Tibial nerve (tissue), 4 donors: ENCODE data around the gene LPCAT2. TPM values are rescaled to one million over a fixed set of nuclear protein-coding genes. Genes with fewer than 3 reads are reported as not detected.

Experiments used
- DNase-seq, 2 donors: peaks; one replicate each; pipeline ENCODE4 v3.0.0-alpha.2; 2019; ENCODE audit warnings: low spot score in 2 of 2
- H3K27ac ChIP-seq, 4 donors: fragments of 200-600 bp; sonication (generic) in 3 of 4; one replicate each; pipeline ENCODE4 v1.5.1; 2017 to 2019; ENCODE audit warnings: mild to moderate bottlenecking in 1 of 4
- H3K27me3 ChIP-seq, 2 donors: fragments of 200-600 bp; sonication (generic) in 1 of 2; one replicate each; pipeline versions ENCODE4 v1.5.1 to v1.6.0; 2017 to 2019
- H3K36me3 ChIP-seq, 3 donors: fragments of 200-600 bp; sonication (generic); one replicate each; pipeline ENCODE4 v1.5.1; 2018 to 2019
- H3K4me1 ChIP-seq, 4 donors: fragments of 200-600 bp; sonication (generic) in 3 of 4; one replicate each; pipeline ENCODE4 v1.5.1; 2017 to 2019
- H3K4me3 ChIP-seq, 4 donors: fragments of 200-600 bp; sonication (generic) in 3 of 4; one replicate each; pipeline ENCODE4 v1.5.1; 2017 to 2019; ENCODE audit warnings: mild to moderate bottlenecking in 1 of 4, moderate library complexity in 1 of 4
- H3K9me3 ChIP-seq, 4 donors: fragments of 200-600 bp; sonication (generic) in 3 of 4; one replicate each; pipeline ENCODE4 v1.5.1; 2017 to 2019
- EP300 ChIP-seq, 2 donors: sonication (generic); formaldehyde crosslinking; IDR thresholded peaks; one replicate each; pipeline ENCODE4 v1.6.1; 2017; ENCODE audit warnings: antibody characterized with exemption in 2 of 2, mild to moderate bottlenecking in 1 of 2
- POLR2A ChIP-seq, 2 donors: fragments of 450-650 bp; IDR thresholded peaks; one replicate each; pipeline ENCODE4 v1.6.1; 2017; ENCODE audit warnings: antibody characterized with exemption in 2 of 2, mild to moderate bottlenecking in 2 of 2, moderate library complexity in 2 of 2
- WGBS, 2 donors: methylation state at CpG; one replicate each; pipeline ENCODE4 v1.1.5; 2018; 5-methylcytosine and 5-hydroxymethylcytosine counted together
- total RNA-seq, 4 donors: library from RNA; depleted of rRNA; stranded (reverse); fragments of >200 nt; gene quantifications; one replicate each; pipeline ENCODE4 v1.1.0, GENCODE V29; 2016
- TF ChIP-seq, protein P1 (sequence below), 5 experiments: fragments of 200-600 bp in 3 of 5; fragments of 450-650 bp in 2 of 5; sonication (generic) in 3 of 5; IDR thresholded peaks; one replicate each; pipeline ENCODE4 v1.5.1; 2016 to 2019; ENCODE audit warnings: antibody characterized with exemption in 5 of 5, mild to moderate bottlenecking in 3 of 5, moderate library complexity in 2 of 5

The LPCAT2 gene
- total RNA-seq, 4 donors from 2014 or later: 14.9 to 33.4 (median 24.0) TPM

GRCh38 chr16:55621771-55622170 is 112.9 kb downstream of the LPCAT2 start:
- Histone ChIP-seq H3K4me1 (no peaks in the 10 kb centered on the region), H3K36me3 (no peaks in the 10 kb centered on the region), H3K9me3 (peaks cover 0 to 6% (median 0%) of the 10 kb centered on the region in 4 donors), H3K27me3 (no peaks in the 10 kb centered on the region), H3K27ac (no peak overlapping the region), H3K4me3 (no peak overlapping the region)
- no peak for TF ChIP-seq EP300 (IDR thresholded peaks at IDR 0.05)
- TF ChIP-seq POLR2A (IDR thresholded peaks at IDR 0.05): no peak
- DNase-seq: no peak

DNA sequence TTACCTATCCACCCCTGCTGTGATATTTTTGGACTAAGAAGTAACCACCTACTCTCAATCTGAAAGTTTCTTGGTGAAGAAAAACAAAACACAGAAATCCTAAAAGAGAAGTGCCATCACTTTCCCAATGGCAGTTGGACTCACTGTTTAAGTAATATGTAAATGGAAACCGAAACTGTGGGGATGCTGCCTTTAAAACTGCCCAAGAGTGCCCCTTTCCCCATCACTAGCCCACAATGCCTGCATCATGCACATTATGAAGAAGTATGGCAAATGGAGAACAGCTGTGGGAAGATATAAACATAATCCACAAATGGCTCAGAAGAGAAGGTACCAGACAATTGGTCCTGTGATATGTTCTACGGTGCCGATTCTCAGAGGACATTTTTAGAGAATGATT is 113.4 kb downstream of the LPCAT2 start:
- DNase-seq: no peak
- WGBS, 2 donors: 72 to 79% methylated on average over 3 of the region's 3 CpGs
- Histone ChIP-seq H3K27ac (no peak overlapping the region), H3K36me3 (no peaks in the 10 kb centered on the region), H3K27me3 (no peaks in the 10 kb centered on the region), H3K9me3 (peaks cover 0 to under 1% (median 0%) of the 10 kb centered on the region in 4 donors), H3K4me1 (no peaks in the 10 kb centered on the region), H3K4me3 (no peak overlapping the region)
- no peak for TF ChIP-seq POLR2A (IDR thresholded peaks at IDR 0.05)
- TF ChIP-seq EP300 (IDR thresholded peaks at IDR 0.05): no peak

- Histone ChIP-seq H3K9me3 (no peaks in the 10 kb centered on the region), H3K36me3 (no peaks in the 10 kb centered on the region), H3K27me3 (no peaks in the 10 kb centered on the region), H3K4me3 (no peak overlapping the region), H3K4me1 (no peaks in the 10 kb centered on the region), H3K27ac (no peak overlapping the region)
- TF ChIP-seq POLR2A (IDR thresholded peaks at IDR 0.05) (no peak), EP300 (IDR thresholded peaks at IDR 0.05) (no peak)
- TF ChIP-seq, protein P1, sequence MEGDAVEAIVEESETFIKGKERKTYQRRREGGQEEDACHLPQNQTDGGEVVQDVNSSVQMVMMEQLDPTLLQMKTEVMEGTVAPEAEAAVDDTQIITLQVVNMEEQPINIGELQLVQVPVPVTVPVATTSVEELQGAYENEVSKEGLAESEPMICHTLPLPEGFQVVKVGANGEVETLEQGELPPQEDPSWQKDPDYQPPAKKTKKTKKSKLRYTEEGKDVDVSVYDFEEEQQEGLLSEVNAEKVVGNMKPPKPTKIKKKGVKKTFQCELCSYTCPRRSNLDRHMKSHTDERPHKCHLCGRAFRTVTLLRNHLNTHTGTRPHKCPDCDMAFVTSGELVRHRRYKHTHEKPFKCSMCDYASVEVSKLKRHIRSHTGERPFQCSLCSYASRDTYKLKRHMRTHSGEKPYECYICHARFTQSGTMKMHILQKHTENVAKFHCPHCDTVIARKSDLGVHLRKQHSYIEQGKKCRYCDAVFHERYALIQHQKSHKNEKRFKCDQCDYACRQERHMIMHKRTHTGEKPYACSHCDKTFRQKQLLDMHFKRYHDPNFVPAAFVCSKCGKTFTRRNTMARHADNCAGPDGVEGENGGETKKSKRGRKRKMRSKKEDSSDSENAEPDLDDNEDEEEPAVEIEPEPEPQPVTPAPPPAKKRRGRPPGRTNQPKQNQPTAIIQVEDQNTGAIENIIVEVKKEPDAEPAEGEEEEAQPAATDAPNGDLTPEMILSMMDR (IDR thresholded peaks at IDR 0.05): no peak
- WGBS, 2 donors: 36 to 56% methylated on average over 8 of the region's 8 CpGs
- DNase-seq: no peak
Measured at GRCh38 chr16:55622930-55623561, 114.2 kb downstream of the LPCAT2 start.

- DNase-seq: no peak
- Histone ChIP-seq H3K36me3 (no peaks in the 10 kb centered on the region), H3K4me1 (no peaks in the 10 kb centered on the region), H3K4me3 (no peak overlapping the region), H3K27me3 (no peaks in the 10 kb centered on the region), H3K27ac (no peak overlapping the region), H3K9me3 (no peaks in the 10 kb centered on the region)
- no peak for TF ChIP-seq POLR2A (IDR thresholded peaks at IDR 0.05)
- TF ChIP-seq, protein P1 (IDR thresholded peaks at IDR 0.05): no peak
- TF ChIP-seq EP300 (IDR thresholded peaks at IDR 0.05): no peak
- 67 to 94% methylated on average over 2 of the region's 2 CpGs for WGBS, 2 donors
Measured at GRCh38 chr16:55623640-55624039, 114.8 kb downstream of the LPCAT2 start.

- DNase-seq: no peak
Measured at GRCh38 chr16:55624696-55625095, 115.8 kb downstream of the LPCAT2 start.

GRCh38 chr16:55625843-55626242 is 117.0 kb downstream of the LPCAT2 start:
- TF ChIP-seq EP300 (IDR thresholded peaks at IDR 0.05): no peak
- TF ChIP-seq POLR2A (IDR thresholded peaks at IDR 0.05): no peak
- TF ChIP-seq, protein P1 (IDR thresholded peaks at IDR 0.05): no peak
- H3K4me3 ChIP-seq: no peak overlapping the region
- H3K27ac ChIP-seq: no peak overlapping the region
- 88% methylated on average over 3 of the region's 3 CpGs for WGBS, 2 donors
- no peaks in the 10 kb centered on the region for H3K9me3 ChIP-seq
- no peaks in the 10 kb centered on the region for H3K27me3 ChIP-seq
- H3K4me1 ChIP-seq: no peaks in the 10 kb centered on the region
- DNase-seq: no peak
- no peaks in the 10 kb centered on the region for H3K36me3 ChIP-seq

More at GRCh38 chr16:55624696-55625095, 115.8 kb downstream of the LPCAT2 start:
- Histone ChIP-seq H3K27me3 (no peaks in the 10 kb centered on the region), H3K9me3 (no peaks in the 10 kb centered on the region), H3K4me1 (no peaks in the 10 kb centered on the region), H3K36me3 (no peaks in the 10 kb centered on the region), H3K4me3 (no peak overlapping the region), H3K27ac (no peak overlapping the region)
- 97 to 99% methylated on average over 5 of the region's 5 CpGs for WGBS, 2 donors
- TF ChIP-seq, protein P1 (IDR thresholded peaks at IDR 0.05): no peak
- TF ChIP-seq EP300 (IDR thresholded peaks at IDR 0.05) (no peak), POLR2A (IDR thresholded peaks at IDR 0.05) (no peak)
